ENCODE measurements around the gene PPM1H.
"Not testable (repeated sequence)": the region's sequence is repeated elsewhere in the genome, so short reads cannot be mapped to it uniquely, and the experiment has no call there.

The PPM1H gene

DNA sequence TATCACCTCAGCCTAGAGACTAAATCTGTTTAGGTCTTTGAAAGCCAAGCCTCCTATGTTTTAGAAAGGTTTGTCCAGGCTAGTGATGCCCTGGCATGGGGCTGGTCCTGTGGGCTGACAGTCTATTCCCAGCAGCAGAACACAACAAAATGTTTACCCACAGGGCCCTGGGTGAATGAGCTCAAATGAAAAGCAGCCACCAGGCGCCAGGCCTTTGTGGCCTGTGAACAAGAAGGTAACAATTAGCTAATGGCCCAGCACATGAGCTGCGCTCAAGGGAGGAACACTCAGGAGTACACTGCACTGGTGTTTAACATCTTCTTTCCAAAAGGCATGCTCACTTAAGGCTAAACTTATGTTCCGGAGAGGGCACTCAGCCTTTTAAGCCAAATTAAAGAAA, 266.2 kb downstream of the PPM1H start:
- FAIRE-seq, result no peak

DNA sequence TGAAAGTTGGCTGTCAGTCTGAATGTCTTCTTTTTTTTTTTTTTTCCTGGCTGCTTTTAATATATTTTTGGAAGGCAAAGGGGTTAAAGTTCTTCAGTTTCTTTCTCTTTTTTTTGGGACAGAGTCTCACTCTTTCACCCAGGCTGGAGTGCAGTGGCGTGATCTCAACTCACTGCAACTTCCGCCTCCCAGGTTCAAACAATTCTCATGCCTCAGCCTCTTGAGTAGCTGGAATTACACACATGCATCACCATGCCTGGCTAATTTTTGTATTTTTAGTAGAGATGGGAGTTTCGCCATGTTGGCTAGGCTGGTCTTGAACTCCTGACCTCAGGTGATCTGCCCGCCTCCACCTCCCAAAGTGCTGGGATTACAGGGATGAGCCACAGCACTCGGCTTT, 270.0 kb downstream of the PPM1H start:
- not testable (repeated sequence) for FAIRE-seq

DNA sequence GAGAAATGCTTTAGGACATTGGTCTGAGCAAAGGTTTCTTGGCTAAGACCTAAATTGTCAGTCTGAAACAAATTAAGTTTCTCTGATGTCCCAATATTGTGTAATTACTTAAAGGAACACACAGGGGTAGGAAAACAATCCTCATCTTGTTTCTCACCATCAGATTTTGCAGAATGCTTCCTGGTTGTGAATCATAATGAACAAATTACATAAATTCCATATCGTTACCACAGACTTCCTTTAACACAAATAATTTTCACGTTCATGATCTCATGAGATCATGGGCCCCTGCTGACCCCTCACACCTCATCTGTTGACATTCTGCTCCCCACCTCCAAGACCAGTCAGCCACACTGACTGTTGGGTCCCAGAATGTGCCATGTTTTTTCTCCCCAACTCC, 274.2 kb downstream of the PPM1H start:
- no peak for FAIRE-seq

DNA sequence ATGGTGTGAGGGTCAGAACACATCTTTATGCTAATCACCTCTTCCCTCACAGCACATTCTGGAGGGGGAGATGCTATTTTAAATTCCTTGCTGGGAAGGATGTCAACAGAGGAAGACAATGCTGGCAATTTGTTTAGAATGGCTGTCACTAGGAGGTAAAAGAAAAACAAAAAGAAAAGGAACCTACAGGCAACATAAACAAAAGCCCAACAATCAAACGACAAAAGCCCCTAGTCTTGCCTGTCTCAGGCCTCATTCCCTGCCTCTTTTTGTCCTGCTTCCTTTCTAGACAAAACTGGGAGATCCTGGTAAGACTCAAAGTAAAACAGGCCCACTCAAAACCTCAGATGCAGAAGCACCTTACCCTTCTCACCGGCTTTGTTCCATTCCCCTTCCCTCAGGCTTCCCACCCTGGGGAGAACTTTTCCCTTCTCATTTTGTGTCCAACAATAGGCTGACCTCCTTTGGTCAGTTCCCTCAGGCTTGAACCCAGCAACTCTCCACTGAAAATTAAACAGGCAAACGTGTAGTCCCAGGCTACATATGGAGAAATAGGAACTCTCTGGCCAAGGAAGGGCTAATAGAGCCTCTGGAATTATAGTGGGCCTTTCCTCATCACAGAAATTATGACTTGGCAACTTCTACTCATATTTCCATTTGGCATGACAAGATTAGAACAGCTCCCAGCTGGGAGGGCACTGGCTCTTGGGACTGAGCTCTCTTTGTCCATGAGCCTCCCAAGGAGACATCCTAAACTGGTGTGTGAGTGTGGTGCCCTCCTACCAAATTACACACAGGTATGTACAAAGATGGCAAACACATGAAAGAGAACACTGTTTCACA, 275.3 kb downstream of the PPM1H start:
- no peak for FAIRE-seq

DNA sequence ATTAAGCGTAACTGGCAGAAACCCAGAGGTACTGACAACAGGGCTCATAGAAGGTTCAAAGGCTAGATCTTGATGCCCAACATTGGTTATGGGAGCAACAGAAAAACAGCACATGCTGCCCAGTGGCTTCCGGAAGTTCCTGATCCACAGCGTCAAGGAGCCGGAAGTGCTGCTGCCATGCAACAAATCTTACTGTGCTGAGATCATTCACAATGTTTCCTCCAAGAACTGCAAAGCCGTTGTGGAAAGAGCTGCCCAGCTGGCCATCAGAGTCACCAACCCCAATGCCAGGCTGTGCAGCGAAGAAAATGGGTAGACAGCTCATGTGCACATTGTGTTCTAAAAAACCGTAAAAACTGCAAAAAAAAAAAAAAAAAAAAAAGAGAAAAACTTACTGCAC, 276.0 kb downstream of the PPM1H start:
- no peak for FAIRE-seq

DNA sequence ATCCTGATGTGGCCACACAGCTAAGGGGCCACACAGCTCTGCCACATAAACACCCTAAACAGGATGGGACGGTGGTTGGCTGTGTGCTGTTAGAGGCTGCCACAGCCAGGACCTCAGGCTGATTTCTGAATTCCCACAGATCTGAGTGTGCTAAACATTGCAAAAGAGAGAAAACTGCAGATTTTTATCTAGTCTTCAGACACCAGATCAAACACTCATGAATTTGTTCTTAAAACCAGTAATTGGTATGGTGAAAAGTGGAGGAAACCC, 277.7 kb downstream of the PPM1H start:
- no peak for FAIRE-seq

DNA sequence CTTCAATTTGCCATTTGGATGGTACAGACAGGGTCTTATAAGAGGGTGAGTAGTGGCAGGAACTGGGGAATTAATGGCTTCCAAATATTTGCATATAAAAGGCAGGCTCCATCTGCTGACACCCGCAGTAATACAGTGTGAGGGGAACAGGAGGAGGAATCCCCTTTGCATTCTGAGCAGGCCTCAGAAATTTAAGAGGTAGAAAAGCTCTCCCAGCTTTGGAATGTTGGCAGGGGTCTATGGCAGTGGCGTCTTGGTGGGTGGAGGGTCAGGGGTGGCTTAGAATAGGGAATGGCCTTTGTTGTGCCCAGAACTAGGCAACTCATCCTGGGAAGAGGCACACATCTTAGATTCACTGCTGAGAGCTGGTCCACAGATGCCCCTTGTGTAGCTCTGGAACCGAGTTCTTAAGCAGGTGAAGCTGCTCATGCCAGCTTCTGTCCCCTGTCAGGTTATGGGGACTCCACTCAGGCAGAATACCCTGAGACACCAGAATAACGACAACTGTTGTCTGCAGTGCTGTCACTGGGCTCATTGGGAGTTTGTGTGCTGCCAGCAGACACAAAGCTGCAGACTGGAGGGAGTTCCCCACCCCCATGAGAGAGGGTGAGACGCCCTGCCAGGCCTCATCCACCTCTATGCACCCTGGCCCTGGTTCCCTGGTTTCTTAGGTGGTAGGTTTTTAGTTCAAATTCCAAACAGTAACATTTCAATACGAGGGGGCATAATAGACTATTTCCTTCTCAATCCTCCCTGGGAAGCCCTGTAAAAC, 278.2 kb downstream of the PPM1H start:
- FAIRE-seq, result no peak

DNA sequence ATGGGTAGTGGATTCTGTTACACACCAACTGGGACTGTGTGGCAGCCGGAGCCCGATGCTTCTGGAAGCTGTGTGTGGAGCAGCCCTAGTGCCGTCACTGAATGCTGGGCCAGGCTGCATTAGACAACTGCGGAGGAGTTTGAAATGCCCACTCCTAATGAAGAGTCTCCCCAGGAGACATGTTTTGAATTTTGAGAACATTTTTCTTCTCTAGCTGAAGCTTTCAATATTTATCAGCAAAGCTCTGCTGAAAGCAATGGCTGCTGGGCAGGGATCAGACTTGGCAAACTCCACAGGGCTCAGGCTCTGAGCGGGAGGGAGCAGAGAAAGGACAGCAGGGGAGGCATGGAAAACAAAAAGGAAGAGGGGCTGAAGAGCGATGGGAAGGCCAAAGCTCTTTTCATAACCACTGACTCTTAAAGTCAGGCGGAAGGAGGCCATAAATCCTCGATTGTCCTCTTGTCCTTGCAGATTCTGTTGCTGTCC, 279.2 kb downstream of the PPM1H start:
- no peak for FAIRE-seq

DNA sequence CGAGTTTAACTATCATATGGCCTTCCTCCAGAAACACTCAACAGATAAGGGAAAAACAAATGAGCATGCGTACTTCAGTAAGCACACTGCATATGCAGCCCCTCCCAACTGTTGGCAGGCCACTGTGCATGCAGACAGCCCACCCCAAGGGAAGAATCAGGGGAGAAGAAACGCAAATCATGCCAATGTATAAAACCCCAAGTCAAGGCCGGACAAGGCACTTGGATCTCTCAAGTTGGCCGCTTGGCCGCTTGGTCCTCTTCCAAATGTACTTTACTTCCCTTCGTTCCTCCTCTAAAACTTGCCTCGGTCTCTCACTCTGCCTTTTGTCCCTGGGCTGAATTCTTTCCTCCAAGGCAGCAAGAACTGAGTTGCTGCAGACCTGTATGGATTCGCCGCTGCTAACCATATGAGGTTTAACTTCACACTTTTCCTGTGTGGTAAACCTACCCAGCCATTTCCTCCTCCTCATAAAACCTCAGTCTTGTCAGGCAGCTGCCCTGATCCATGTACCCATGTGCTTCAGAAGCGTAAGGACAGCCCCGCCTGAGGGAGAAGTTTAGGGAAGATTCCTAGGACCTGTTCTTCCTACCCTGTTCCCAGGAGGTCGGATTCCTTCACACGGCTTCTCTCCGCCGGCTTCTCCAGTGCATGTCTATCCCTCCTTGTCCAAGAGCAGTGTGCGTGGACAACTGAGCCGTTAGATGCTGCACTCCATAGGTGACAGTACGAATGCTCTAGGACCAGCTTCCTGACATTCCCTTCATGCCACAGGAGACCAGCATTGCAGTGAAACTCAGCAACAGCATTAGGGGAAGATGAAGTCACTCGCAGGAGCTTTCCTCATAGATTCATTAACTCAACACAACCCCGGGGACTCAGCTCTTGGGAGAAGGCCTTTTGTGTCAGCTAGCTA, 280.4 kb downstream of the PPM1H start:
- FAIRE-seq, result no peak

DNA sequence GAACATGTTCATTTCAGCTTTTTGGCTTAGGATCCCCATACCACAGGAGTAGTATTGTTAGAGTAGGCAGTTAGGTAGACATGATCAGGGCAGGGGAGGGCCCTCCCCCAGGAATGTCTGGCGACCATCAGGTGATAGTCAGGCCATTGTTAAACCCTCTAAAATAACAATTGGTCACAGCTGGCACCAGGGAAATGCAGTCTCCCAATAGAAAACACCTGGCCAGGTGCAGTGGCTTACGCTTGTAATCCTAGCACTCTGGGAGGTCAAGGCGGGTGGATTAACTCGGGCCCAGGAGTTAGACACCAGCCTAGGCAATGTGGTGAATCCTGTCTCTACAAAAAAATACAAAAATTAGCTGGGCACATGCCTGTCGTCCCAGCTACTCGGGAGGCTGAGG, 281.2 kb downstream of the PPM1H start:
- FAIRE-seq, result no peak

DNA sequence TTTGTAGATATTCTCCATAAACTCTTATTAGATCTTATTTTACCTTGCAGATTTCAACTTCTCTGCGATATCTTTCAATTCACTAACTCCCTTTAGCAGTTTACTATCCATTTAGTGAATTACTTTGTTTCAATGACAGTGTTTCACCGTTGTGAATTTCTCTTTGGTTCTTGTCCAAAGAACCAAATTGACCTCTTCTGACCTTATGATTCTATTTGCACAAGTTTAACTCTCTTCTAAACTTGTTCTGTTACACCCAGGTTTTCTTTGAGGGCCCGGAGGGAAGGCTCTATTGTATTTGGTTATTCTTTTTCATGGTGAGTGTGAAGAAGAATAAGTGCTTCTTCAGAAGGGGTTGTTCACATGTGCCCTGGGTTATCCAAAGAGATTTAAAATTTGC, 281.6 kb downstream of the PPM1H start:
- no peak for FAIRE-seq

DNA sequence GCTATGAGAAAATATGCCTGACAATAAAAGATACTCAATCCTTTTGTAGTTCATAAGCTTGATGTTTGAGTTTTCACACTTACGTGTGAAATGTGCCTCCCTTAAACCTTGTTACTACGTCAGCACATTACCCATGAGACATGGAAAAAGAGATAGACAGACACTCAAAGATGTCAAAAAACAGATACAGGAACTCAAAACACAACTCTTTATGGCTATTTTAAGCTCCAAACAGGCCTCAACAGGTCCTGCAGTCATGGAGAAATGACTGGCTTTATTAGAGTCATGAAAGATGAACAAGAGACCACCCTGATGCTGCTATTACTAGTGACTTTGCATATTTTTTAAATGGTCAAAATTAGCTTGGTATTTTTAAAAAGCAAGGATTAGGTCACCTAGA, 283.8 kb downstream of the PPM1H start:
- FAIRE-seq, result no peak

DNA sequence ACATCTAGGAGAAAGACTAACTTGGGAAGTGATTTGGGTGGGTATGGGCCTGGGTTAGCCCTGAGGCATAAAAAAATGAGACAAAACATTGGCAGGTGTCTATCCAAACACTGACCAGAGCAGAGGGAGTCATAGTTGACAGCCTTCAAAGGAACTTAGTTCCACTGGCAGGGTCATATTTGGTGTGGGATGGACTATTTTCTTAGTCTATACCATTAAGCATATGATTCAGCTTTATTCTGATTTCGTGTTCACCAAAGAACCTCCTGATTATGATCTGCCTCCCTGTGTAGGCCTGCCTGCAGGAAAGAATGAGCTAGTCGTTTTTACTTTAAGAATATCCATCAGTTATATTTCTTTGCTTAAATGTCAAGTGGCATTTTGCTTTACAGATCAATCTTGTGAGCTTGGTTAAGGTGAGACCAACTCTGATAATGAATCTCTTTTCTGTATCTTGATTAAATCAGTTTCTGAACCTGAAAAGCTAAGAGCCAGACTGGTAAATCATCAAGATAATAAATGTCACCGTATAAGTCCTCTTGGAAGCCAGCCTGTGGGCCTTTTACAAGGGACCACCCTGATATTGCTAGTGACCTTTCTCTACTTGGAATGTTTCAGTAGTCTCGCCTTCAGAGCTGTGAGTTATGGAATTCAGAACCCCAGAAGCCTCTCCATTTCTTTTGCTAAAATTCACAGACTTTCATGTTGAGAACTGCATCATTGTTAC, 285.4 kb downstream of the PPM1H start:
- no peak for FAIRE-seq

DNA sequence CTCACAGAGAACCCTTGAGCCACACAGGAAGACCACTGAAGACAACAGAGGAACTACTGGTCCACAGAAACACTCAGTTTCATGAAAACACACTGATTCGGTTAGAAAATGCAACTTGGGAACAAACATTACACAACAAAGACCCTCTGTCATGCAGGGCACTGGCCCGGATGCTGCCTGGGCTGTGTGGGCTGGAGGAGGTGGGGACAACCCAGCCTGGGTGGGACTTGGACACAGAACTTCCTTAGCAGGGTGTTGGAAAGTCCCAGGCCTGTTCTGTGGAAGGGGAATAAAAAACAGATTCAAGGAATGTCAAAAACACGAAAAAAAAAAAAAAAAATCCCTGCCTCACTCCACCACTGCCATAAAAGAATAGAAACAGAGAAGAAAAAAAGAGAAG, 287.4 kb downstream of the PPM1H start:
- FAIRE-seq, result no peak

DNA sequence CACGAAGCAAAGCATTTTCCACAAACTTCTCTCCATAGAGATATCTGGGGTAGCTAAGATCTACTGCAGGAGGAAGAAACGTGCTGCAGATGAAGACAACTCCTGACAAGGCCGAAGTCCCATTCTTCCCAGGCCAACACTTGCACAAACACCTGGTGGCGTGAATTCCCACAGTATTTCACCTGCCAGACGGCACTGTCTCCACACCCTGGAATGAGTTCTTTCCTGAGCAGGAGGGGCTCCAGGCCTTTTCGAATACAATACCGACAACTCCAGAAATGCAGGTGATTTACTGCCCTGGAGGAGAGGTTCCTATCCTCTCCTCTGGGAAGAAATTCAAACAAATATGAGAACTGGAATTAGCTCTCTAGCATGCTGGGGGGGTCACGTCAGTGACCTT, 288.4 kb downstream of the PPM1H start:
- no peak for FAIRE-seq

DNA sequence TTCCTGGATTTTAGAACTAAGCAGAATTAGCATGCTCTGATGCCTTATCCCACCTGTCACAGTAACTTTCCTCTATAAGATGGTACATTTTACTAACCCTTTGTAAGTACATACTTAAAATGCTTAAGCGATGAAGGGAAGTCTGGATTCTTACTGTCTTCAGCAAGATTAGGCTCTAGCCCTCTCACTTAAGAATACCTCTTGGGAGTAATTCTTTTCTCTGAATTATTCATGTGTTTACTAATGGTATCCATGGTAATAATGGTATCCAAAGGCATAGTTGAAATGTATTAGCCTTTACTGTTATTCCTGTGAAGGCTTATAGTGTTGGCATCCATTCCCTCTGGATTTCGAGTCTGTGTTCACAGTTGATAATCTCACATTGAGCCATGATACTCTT, 291.5 kb downstream of the PPM1H start:
- no peak for FAIRE-seq

DNA sequence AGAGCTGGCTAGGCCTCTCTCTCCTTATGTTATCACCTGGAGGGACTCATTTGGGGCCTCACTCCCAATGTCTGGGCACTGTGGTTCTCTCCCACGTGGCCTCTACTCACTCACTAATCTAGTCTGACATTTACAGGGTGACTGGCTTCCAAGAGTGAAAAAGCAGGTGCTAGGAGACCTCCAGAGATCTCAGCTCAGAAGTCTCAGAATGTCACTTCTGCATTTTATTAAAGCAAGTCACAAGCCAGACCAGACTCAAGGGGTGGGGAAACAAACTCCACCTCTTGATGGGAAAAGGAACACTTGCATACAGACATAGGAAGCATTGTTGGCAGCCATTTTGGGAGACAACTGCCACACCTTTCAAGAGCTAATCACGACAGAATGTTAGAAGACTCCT, 292.5 kb downstream of the PPM1H start:
- no peak for FAIRE-seq

DNA sequence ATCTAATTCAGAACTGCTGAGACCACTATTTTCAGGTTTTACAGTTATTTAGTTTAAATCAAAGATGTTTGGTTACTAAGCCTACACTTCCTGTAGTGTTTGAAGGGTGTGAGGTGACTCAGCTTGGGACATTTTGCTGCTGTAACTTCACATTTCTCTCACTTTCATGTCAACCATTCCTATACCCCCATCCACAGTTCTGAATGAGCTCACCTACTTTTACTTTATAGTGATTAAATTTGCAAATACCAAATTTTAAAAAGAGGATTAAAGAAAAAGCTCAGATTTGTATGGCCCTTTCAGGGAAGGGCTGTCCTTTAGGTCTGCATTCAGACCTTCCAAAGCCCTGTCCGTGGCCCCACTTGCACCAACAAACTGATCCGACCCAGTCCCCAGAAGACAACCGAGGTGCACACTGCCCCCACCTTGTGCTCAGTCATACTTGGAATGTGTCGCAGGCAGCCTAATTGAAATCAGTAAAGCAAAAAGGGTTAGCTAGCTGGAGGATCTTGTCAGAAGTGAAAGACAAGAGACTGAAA, 294.0 kb downstream of the PPM1H start:
- no peak for FAIRE-seq

DNA sequence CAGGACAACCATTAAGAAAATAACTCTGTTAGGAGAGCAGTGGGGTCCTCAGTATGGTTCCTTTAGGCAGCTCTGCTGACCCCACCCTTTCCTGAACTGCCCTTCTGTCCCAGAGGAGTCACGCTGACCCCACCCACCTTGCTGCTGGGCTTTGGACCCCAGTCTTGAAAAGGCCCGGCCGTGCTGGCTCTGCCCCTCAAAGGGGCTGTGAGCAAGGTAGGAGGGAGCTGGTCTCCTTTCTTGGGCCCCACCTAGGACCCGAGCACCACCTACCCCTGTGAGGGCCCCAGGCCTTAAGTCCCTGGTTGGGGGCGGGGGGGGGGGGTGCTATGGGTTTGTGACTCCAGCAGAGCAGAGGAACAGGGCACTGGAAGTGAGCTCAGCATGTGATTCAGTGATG, 297.3 kb downstream of the PPM1H start:
- FAIRE-seq, result no peak

DNA sequence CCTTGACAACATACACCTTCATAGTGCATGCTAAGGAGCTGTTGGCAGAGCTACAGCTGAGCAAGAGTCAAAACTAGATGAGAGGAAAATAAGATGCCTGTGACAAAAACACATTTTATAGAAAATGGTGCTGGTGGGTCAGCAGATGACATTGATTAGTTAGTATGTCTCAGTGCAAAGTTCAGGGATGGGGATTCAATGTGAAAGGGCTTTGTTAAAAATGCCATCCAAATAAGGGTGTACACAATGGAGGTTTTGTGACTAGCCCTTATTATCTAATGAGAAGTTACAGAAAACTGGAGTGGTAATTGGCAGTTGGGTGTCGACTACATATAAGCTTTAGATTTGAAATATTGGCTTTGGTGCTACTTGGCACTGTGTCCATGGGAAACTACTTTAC, 299.3 kb downstream of the PPM1H start:
- no peak for FAIRE-seq

DNA sequence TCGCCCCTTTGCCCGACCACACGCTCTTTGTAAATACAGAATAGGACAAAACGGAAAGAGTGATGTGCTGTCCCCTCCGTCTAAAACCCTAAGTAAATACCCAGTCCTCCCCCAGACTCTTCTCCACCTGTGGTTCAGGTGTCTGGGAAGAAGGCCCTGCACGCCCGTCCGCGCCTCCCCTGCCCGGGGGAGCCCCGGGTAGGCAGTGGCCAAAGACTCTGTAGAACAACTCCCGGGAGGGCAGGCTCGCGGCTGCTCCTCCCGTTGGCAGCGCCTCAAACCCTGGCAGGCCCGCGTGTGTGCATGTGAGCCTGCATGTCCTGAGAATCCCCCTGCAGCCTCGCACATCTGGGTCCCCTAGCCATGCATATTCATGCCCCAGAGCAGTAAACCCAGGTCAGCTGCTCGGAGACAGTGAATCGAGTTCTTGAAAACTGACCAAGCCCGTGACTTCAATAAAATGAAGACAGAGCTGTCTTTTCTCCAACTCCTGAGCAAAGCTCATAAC, 302.5 kb downstream of the PPM1H start:
- no peak for FAIRE-seq
